Nephron (organoid): Measurements from ENCODE around the gene SV2A.
A peak's percentile ranks its signal among the peaks of the same experiment; 100 is the strongest.

Source experiments
- H3K27ac Mint-ChIP-seq, 3 experiments: 2 replicates each; pipeline ENCODE4 v1.8.0; 2020; ENCODE audit warnings: mixed read lengths in 3 of 3, mild to moderate bottlenecking in 2 of 3, moderate library complexity in 1 of 3
- H3K27me3 Mint-ChIP-seq: 2 replicates; pipeline ENCODE4 v1.8.0; 2021; ENCODE audit warnings: low read depth, mild to moderate bottlenecking, moderate library complexity, mixed read lengths
- H3K36me3 Mint-ChIP-seq: 2 replicates; pipeline ENCODE4 v1.8.0; 2020; ENCODE audit warnings: low read depth, mixed read lengths
- H3K4me1 Mint-ChIP-seq: 2 replicates; pipeline ENCODE4 v1.8.0; 2020; ENCODE audit warnings: mixed read lengths
- H3K4me3 Mint-ChIP-seq, 3 experiments: 2 replicates each; pipeline ENCODE4 v1.8.0; 2020; ENCODE audit warnings: mild to moderate bottlenecking in 3 of 3, mixed read lengths in 3 of 3, moderate library complexity in 2 of 3
- H3K9me3 Mint-ChIP-seq: 2 replicates; pipeline ENCODE4 v1.8.0; 2020; ENCODE audit warnings: mixed read lengths
- CTCF ChIP-seq, 3 experiments: fragments of 200-600 bp; sonication (generic); IDR thresholded peaks; one replicate each; pipeline ENCODE4 v1.5.0; 2021; ENCODE audit warnings: antibody characterized with exemption in 3 of 3; ENCODE audit not compliant: unreplicated experiment in 3 of 3

SV2A gene

GRCh38 chr1:149906570-149907075 lies 11.0 kb downstream of the SV2A start:
- H3K4me3 Mint-ChIP-seq: no peak overlapping the region
- no peaks in the 10 kb centered on the region for H3K27me3 Mint-ChIP-seq
- TF ChIP-seq CTCF (IDR thresholded peaks at IDR 0.05; ENCODE audit: unreplicated experiment in 3 of 3): no peak
- no peaks in the 10 kb centered on the region for H3K9me3 Mint-ChIP-seq
- H3K27ac Mint-ChIP-seq: no peak overlapping the region
- H3K36me3 Mint-ChIP-seq: peaks cover 41% of the 10 kb centered on the region
- H3K4me1 Mint-ChIP-seq: no peaks in the 10 kb centered on the region

GRCh38 chr1:149903836-149904491 lies 13.7 kb downstream of the SV2A start:
- Mint-ChIP-seq H3K4me3 (peak overlapping the region in 1 of 3 experiments; percentile 33), H3K9me3 (peaks cover 3% of the 10 kb centered on the region), H3K4me1 (peaks cover 7% of the 10 kb centered on the region), H3K27me3 (no peaks in the 10 kb centered on the region), H3K27ac (no peak overlapping the region), H3K36me3 (peaks cover 32% of the 10 kb centered on the region)
- TF ChIP-seq CTCF (IDR thresholded peaks at IDR 0.05; ENCODE audit: unreplicated experiment in 3 of 3): no peak

- TF ChIP-seq CTCF (IDR thresholded peaks at IDR 0.05; ENCODE audit: unreplicated experiment in 3 of 3): no peak
- Mint-ChIP-seq H3K27ac (peak within 1 kb of the TSS; percentile 83 to 94 (median 93)), H3K4me1 (peaks cover 7% of the 10 kb centered on the region), H3K4me3 (peak within 1 kb of the TSS; percentile 83 to 90 (median 88)), H3K9me3 (peaks cover 3% of the 10 kb centered on the region), H3K36me3 (peaks cover 11% of the 10 kb centered on the region), H3K27me3 (no peaks in the 10 kb centered on the region)
These were observed 18.0 kb downstream of the SV2A start, which contains the start of gene BOLA1 for GRCh38 chr1:149899460-149900284. Gene BOLA1 (plus strand): TSS chr1:149899568. CDS start chr1:149900060, 492 bp downstream.

GRCh38 chr1:149896575-149896974 lies 21.1 kb downstream of the SV2A start:
- no peak overlapping the region for H3K27ac Mint-ChIP-seq

GRCh38 chr1:149888999-149889289 lies 28.7 kb downstream of the SV2A start:
- no peaks in the 10 kb centered on the region for H3K4me1 Mint-ChIP-seq
- H3K36me3 Mint-ChIP-seq: no peaks in the 10 kb centered on the region
- TF ChIP-seq CTCF (IDR thresholded peaks at IDR 0.05; ENCODE audit: unreplicated experiment in 3 of 3): no peak
- H3K27me3 Mint-ChIP-seq: no peaks in the 10 kb centered on the region
- H3K9me3 Mint-ChIP-seq: no peaks in the 10 kb centered on the region
- no peak overlapping the region for H3K4me3 Mint-ChIP-seq
- no peak overlapping the region for H3K27ac Mint-ChIP-seq

More at GRCh38 chr1:149896575-149896974, 21.1 kb downstream of the SV2A start:
- no peak for TF ChIP-seq CTCF (IDR thresholded peaks at IDR 0.05; ENCODE audit: unreplicated experiment in 3 of 3)
- H3K27me3 Mint-ChIP-seq: no peaks in the 10 kb centered on the region
- H3K4me3 Mint-ChIP-seq: no peak overlapping the region
- H3K4me1 Mint-ChIP-seq: peaks cover 7% of the 10 kb centered on the region
- no peaks in the 10 kb centered on the region for H3K36me3 Mint-ChIP-seq
- peaks cover 3% of the 10 kb centered on the region for H3K9me3 Mint-ChIP-seq
